ENCODE measurements around the gene RHOBTB3. TPM values are rescaled to one million over a fixed set of nuclear protein-coding genes. Genes with fewer than 3 reads are reported as not detected.

RHOBTB3 gene
- total and polyA plus RNA-seq, 2 donors (not counting 3 experiments of a cell fraction or from before 2014, with no cell fraction given), result 44.1 to 52.1 TPM

DNA sequence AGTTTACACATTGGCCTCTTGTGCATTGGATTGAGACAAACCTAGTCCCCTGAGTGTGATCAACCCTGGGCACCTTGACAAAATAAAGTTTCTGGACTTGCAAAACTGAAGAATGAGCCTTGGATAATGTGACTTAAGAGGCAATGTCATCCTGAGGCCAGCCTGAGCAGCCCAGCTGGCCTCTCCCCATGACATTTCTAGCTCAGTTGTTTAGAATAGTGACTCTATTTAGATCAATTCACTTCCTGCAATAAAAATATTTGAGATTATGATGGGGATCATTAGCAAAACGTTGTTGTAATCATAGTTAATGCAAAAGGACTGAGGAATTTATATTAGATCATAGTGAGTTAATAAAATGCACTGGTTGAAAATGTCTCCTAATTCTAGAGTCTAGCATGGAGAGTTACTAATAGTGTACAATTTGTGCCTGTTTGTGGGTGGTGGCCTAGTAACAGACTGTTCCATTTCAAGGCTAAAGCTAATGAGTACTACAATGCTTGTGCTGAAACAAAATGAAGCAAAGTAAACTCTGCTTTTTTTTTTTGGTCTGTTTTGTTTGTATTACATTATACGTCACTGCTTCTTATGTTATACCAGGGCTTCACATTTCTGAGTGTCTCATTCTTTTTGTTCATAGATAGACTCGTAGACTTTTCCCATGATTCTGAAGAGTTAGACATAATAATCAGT is 10.9 kb upstream of the RHOBTB3 start:
- CTCF ChIA-PET, result interaction anchor here (1.4 kb wide), 1 partner anchor 61 kb away, joined by 4 read pairs; no protein-coding TSS in a partner anchor
- BruUV-seq (replicated peaks), result no TSS peak

More for the DNA sequence above, 10.9 kb upstream of the RHOBTB3 start:
- TF ChIP-seq EZH2 (IDR thresholded peaks at IDR 0.05; ENCODE audit: borderline replicate concordance, low read depth, low read length, severe bottlenecking) (no peak), POLR2A (IDR thresholded peaks at IDR 0.05; ENCODE audit: low read depth, low read length) (no peak), GATA2 (IDR thresholded peaks at IDR 0.05; ENCODE audit: insufficient read depth, insufficient read length, low read depth, low read length) (no peak), POLR2AphosphoS5 (IDR thresholded peaks at IDR 0.05; ENCODE audit: insufficient read depth, low read depth, low read length) (no peak), MYC (IDR thresholded peaks at IDR 0.05; ENCODE audit: low read depth, low read length) (no peak), FOS (IDR thresholded peaks at IDR 0.05; ENCODE audit: borderline replicate concordance, insufficient read depth, low read length) (no peak), JUN (IDR thresholded peaks at IDR 0.05; ENCODE audit: borderline replicate concordance, insufficient read depth, insufficient read length, low read depth) (no peak)
- TF ChIP-seq, protein P1, sequence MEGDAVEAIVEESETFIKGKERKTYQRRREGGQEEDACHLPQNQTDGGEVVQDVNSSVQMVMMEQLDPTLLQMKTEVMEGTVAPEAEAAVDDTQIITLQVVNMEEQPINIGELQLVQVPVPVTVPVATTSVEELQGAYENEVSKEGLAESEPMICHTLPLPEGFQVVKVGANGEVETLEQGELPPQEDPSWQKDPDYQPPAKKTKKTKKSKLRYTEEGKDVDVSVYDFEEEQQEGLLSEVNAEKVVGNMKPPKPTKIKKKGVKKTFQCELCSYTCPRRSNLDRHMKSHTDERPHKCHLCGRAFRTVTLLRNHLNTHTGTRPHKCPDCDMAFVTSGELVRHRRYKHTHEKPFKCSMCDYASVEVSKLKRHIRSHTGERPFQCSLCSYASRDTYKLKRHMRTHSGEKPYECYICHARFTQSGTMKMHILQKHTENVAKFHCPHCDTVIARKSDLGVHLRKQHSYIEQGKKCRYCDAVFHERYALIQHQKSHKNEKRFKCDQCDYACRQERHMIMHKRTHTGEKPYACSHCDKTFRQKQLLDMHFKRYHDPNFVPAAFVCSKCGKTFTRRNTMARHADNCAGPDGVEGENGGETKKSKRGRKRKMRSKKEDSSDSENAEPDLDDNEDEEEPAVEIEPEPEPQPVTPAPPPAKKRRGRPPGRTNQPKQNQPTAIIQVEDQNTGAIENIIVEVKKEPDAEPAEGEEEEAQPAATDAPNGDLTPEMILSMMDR (IDR thresholded peaks at IDR 0.05; ENCODE audit: extremely low read depth in 1 of 2, insufficient read depth in 1 of 2, low read depth in 1 of 2, low read length in 2 of 2), result no peak
- TF ChIP-seq, protein P2, sequence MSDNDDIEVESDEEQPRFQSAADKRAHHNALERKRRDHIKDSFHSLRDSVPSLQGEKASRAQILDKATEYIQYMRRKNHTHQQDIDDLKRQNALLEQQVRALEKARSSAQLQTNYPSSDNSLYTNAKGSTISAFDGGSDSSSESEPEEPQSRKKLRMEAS (IDR thresholded peaks at IDR 0.05; ENCODE audit: insufficient read depth, insufficient read length), result no peak
- no peaks in the 10 kb centered on the region for H3K36me3 ChIP-seq (ENCODE audit: control insufficient read depth in 2 of 2, extremely low read depth in 1 of 2, insufficient read depth in 2 of 2, low read length in 2 of 2)
- no peaks in the 10 kb centered on the region for H3K27me3 ChIP-seq (ENCODE audit: control insufficient read depth in 2 of 2, insufficient read depth in 2 of 2, low read length in 2 of 2)
- H3K79me2 ChIP-seq (ENCODE audit: control insufficient read depth, insufficient read depth, low read length), result no peaks in the 10 kb centered on the region
- no peak for FAIRE-seq
- H3K4me3 ChIP-seq (replicated peaks in 1 of 3; ENCODE audit: insufficient read depth in 1 of 3, low read depth in 1 of 3, low read length in 3 of 3), result no peak overlapping the region
- H4K20me1 ChIP-seq (replicated peaks; ENCODE audit: control insufficient read depth, extremely low read depth, insufficient read depth, low read length), result no peaks in the 10 kb centered on the region
- peaks cover 23% of the 10 kb centered on the region for H3K4me1 ChIP-seq (ENCODE audit: control insufficient read depth, extremely low read depth, insufficient read depth, low read length)
- DNase-seq (ENCODE audit: low read depth, low spot score), result no peak
- POLR2A ChIA-PET, result interaction anchor here (0.9 kb wide), 1 partner anchor 11 kb away, joined by 3 read pairs; the partner anchor contains the start of gene RHOBTB3
- H3K9me3 ChIP-seq (replicated peaks; ENCODE audit: control insufficient read depth, insufficient read depth, low read length), result no peaks in the 10 kb centered on the region
- intact Hi-C loops (cut with micrococcal nuclease) (no loop called here), dilution Hi-C loops (cut with MboI; ENCODE audit: extremely low pct_ligation_motif_present, low sequenced_read_pairs) (no loop called here)
- H3K4me2 ChIP-seq (ENCODE audit: insufficient read depth, low read length), result no peak overlapping the region
- no peak overlapping the region for H2AFZ ChIP-seq (ENCODE audit: low read depth, low read length)
- no peak overlapping the region for H3K27ac ChIP-seq (ENCODE audit: insufficient read depth, low read depth, low read length)
- H3K9ac ChIP-seq (replicated peaks; ENCODE audit: extremely low read depth, insufficient read depth, low read length), result no peak overlapping the region
- H3K9me1 ChIP-seq (replicated peaks; ENCODE audit: control insufficient read depth, extremely low read depth, insufficient read depth, low read length), result no peaks in the 10 kb centered on the region

All from endothelial cell of umbilical vein (primary cell).